Naive thymus-derived CD4-positive, alpha-beta T cell (primary cell): Measurements from ENCODE around the gene TCF7L1. TPM values are rescaled to one million over a fixed set of nuclear protein-coding genes. Genes with fewer than 3 reads are reported as not detected.
"Not testable (repeated sequence)": the region's sequence is repeated elsewhere in the genome, so short reads cannot be mapped to it uniquely, and the experiment has no call there.

Source experiments
- ATAC-seq: fragments of 150-1000 bp; cut with Tn5 transposase; 2 replicates; pipeline ENCODE4 v1.10.0; 2021; ENCODE audit warnings: mild to moderate bottlenecking, moderate library complexity
- CTCF ChIA-PET: fragments of 350-600 bp; sonication (Branson Sonifier 250); formaldehyde crosslinking; loops from one replicate; lab custom pipeline; 2021; ENCODE audit warnings: antibody characterized with exemption; lab: Charles Lee
- POLR2A ChIA-PET: fragments of 350-600 bp; sonication (Branson Sonifier 250); formaldehyde crosslinking; loops from one replicate; lab custom pipeline; 2021; ENCODE audit warnings: antibody characterized with exemption, inconsistent platforms; lab: Charles Lee
- DNase-seq, 9 donors: peaks; one replicate each; pipeline versions ENCODE4 v3.0.0 to v3.0.0-alpha.2; 2020 to 2022; ENCODE audit warnings: mixed read lengths in 1 of 9
- H3K27ac ChIP-seq: one replicate; pipeline ENCODE4 v1.7.0; 2013; ENCODE audit warnings: mild to moderate bottlenecking, low read depth, low read length, moderate library complexity
- H3K27me3 ChIP-seq, 2 donors: one replicate each; pipeline ENCODE4 v1.7.0; 2013; ENCODE audit warnings: low read length in 2 of 2, mild to moderate bottlenecking in 2 of 2, moderate library complexity in 2 of 2; ENCODE audit not compliant: control insufficient read depth in 2 of 2, insufficient read depth in 2 of 2
- H3K36me3 ChIP-seq, 3 experiments: 1 replicate in 2 of 3; 2 replicates in 1 of 3; pipeline ENCODE4 v1.7.0; 2013; ENCODE audit warnings: low read length in 3 of 3, mild to moderate bottlenecking in 3 of 3, moderate library complexity in 1 of 3; ENCODE audit not compliant: insufficient read depth in 3 of 3, control insufficient read depth in 2 of 3
- H3K4me1 ChIP-seq, 2 donors: one replicate each; pipeline ENCODE4 v1.7.0; 2013; ENCODE audit warnings: low read length in 2 of 2, mild to moderate bottlenecking in 2 of 2, moderate library complexity in 1 of 2; ENCODE audit not compliant: control insufficient read depth in 2 of 2, insufficient read depth in 2 of 2
- H3K4me3 ChIP-seq: 2 replicates; pipeline ENCODE4 v1.7.0; 2013; ENCODE audit warnings: mild to moderate bottlenecking, low read length
- H3K9me3 ChIP-seq, 3 experiments: 1 replicate in 2 of 3; 2 replicates in 1 of 3; pipeline ENCODE4 v1.7.0; 2013; ENCODE audit warnings: low read length in 3 of 3; ENCODE audit not compliant: control insufficient read depth in 2 of 3
- H3K27ac Mint-ChIP-seq, 9 donors: one replicate each; pipeline ENCODE4 v1.8.0; 2020 to 2022; ENCODE audit warnings: mixed read lengths in 9 of 9, mild to moderate bottlenecking in 8 of 9, moderate library complexity in 5 of 9, inconsistent platforms in 2 of 9
- H3K27me3 Mint-ChIP-seq, 5 donors: one replicate each; pipeline ENCODE4 v1.8.0; 2021 to 2022; ENCODE audit warnings: mixed read lengths in 5 of 5, mild to moderate bottlenecking in 1 of 5
- H3K36me3 Mint-ChIP-seq, 5 donors: one replicate each; pipeline ENCODE4 v1.8.0; 2020 to 2022; ENCODE audit warnings: mixed read lengths in 5 of 5, mild to moderate bottlenecking in 3 of 5, inconsistent platforms in 1 of 5
- H3K4me1 Mint-ChIP-seq, 7 donors: one replicate each; pipeline ENCODE4 v1.8.0; 2020 to 2022; ENCODE audit warnings: mixed read lengths in 7 of 7, mild to moderate bottlenecking in 3 of 7, inconsistent platforms in 1 of 7
- H3K4me3 Mint-ChIP-seq, 10 donors: one replicate each; pipeline ENCODE4 v1.8.0; 2020 to 2022; ENCODE audit warnings: mild to moderate bottlenecking in 10 of 10, mixed read lengths in 10 of 10, moderate library complexity in 6 of 10, inconsistent platforms in 2 of 10
- H3K9me3 Mint-ChIP-seq, 11 donors: one replicate each; pipeline ENCODE4 v1.8.0; 2020 to 2022; ENCODE audit warnings: mixed read lengths in 11 of 11, mild to moderate bottlenecking in 4 of 11, inconsistent platforms in 1 of 11, moderate library complexity in 1 of 11
- intact Hi-C, 2 donors: fragments of 100-400 bp; cut with micrococcal nuclease; formaldehyde crosslinking; loops; one replicate each; pipeline ENCODE4 v1.15.1; 2023
- polyA plus RNA-seq, 2 donors: library from polyadenylated mRNA; unstranded; fragments of 300-500 nt; fragmentation: Illumina TruSeq; gene quantifications; one replicate each; pipeline ENCODE4 v1.2.3, GENCODE V29; 2021
- total RNA-seq, 6 experiments: library from RNA in 5 of 6; stranded (reverse) in 5 of 6; gene quantifications; 1 replicate in 5 of 6; 2 replicates in 1 of 6; pipeline ENCODE4 v1.2.3 and lab custom pipeline; 2021 to 2026

The TCF7L1 gene
- total and polyA plus RNA-seq, 7 experiments from 2014 or later = 0.08 to 0.16 TPM; not detected in 5

DNA sequence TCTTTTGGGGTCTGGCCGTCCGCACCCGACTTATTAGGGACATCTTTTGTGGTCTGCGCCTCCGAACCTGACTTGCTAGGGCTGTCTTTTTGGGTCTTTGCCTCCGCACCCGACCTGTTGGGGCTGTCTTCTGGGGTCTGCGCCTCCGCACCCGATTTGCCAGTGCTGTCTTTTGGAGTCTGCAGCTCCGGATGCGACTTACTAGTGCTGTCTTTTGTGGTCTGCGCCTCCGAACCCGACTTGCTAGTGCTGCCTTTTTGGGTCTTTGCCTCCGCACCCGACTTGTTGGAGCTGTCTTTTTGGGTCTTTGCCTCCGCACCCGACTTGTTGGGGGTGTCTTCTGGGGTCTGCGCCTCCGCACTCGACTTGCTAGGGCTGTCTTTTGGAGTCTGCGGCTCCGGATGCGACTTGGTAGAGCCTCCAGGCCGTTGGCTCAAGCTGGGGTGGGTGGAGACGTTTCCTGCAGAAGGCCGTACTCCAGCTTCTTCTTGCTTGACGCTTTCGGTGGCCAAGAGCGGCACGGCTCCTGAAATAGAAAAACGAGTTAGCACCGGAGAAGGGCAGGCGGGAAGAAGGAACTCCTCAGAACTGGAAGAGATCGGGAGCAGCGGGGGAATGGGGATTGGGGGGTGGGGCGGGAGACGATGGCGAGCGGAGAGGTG is 194.1 kb downstream of the TCF7L1 start:
- DNase-seq = peak; percentile 35 to 77 (median 70)
- peak overlapping the region; percentile 97 to 100 (median 99) for H3K4me3 Mint-ChIP-seq
- Histone ChIP-seq H3K27me3 (no peaks in the 10 kb centered on the region), H3K27ac (peak overlapping the region; percentile 92), H3K4me1 (peaks cover 31 to 38% of the 10 kb centered on the region in 2 donors), H3K9me3 (no peaks in the 10 kb centered on the region), H3K4me3 (peak overlapping the region; percentile 84), H3K36me3 (peaks cover 14 to 41% (median 30%) of the 10 kb centered on the region in 3 experiments)
- intact Hi-C loops = loop anchor here (1.0 to 10.0 kb wide), 11 partner anchors 17 to 1115 kb away; partner anchors contain the start of genes IMMT (in 1 of the 2), KCMF1 (in 1 of the 2), KDM3A (in 1 of the 2) and MAT2A (in 1 of the 2)
- ChIA-PET CTCF (interaction anchor here (0.5 to 1.6 kb wide), 7 partner anchors 18 to 225 kb away, joined by 3 to 6 read pairs (median 4); partner anchors contain the start of genes ELMOD3 and RETSAT), POLR2A (interaction anchor here (0.6 to 12.6 kb wide), 38 partner anchors 9 to 1114 kb away, joined by 3 to 220 read pairs (median 6); partner anchors contain the start of genes C2orf68, ELMOD3, GGCX and KDM3A)
- ATAC-seq = peak; percentile 25
- no peaks in the 10 kb centered on the region for H3K27me3 Mint-ChIP-seq
- H3K4me1 Mint-ChIP-seq = peaks cover 38 to 58% (median 53%) of the 10 kb centered on the region in 7 donors
- H3K27ac Mint-ChIP-seq = peak overlapping the region; percentile 97 to 100 (median 99)
- H3K9me3 Mint-ChIP-seq = peaks cover 0 to 3% (median 0%) of the 10 kb centered on the region in 11 donors
- peaks cover 5 to 50% (median 43%) of the 10 kb centered on the region in 5 donors for H3K36me3 Mint-ChIP-seq

DNA sequence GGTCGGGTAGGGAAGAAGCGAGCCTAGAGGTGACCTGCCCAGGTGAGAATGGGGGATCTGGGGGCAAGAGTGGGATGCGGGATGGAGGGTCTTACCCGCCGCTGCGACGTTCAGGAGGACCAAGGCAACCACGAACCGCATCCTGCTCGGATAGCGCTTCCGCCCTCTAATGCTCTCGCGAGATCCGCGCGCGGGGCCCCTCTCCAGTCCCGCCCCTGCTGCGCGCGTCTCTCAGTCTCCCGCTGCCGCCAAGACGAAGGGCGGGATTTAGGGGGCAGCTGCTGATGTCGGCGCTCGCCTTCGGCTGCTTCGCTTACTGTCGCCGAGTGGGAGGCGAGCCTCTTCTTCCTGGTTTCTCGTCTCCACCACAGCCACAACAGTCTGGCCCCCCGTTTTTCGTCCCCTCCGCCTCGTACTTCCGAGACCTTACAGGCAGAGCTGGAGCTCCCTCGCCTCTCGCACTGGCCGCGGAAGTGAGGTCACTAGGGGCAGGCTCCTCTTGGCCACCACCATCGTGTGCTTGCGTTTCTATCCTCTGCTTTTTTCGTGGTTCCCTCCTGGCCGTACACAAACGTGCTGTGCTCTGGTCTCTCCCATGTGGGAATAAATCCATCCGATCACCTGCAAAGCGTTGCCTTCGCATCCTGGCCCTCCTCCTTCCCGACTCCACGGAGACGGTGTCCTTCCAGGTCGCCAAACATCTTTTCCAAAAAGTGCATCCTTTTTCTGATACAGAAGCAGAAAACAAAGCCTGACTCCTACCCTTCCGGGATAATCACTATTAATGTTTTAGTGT is 194.8 kb downstream of the TCF7L1 start, which contains the start of gene TGOLN2:
TSS of gene TGOLN2 (minus strand) at position 168 of the 796 bp plus-strand sequence. CDS start at position 141, 27 bp downstream.
- peak within 1 kb of the TSS; percentile 84 for H3K4me3 ChIP-seq
- ATAC-seq = peak; percentile 94
- Mint-ChIP-seq H3K4me1 (peaks cover 31 to 51% (median 46%) of the 10 kb centered on the region in 7 donors), H3K36me3 (peaks cover 5 to 43% (median 36%) of the 10 kb centered on the region in 5 donors), H3K27ac (peak within 1 kb of the TSS; percentile 97 to 100 (median 99)), H3K27me3 (no peaks in the 10 kb centered on the region), H3K9me3 (peaks cover 0 to 3% (median 0%) of the 10 kb centered on the region in 11 donors), H3K4me3 (peak within 1 kb of the TSS; percentile 97 to 100 (median 99))
- intact Hi-C loops = loop anchor here (1.0 to 10.0 kb wide), 14 partner anchors 18 to 1114 kb away; partner anchors contain the start of genes ELMOD3 (in 2 of the 2), RETSAT (in 2 of the 2), SH2D6 (in 2 of the 2) and IMMT (in 1 of the 2)
- H3K27me3 ChIP-seq = no peaks in the 10 kb centered on the region
- ChIA-PET CTCF (interaction anchor here (1.5 to 1.6 kb wide), 2 partner anchors 27 to 28 kb away, joined by 4 to 6 read pairs; partner anchors contain the start of genes ELMOD3 and RETSAT), POLR2A (interaction anchor here (0.6 to 12.6 kb wide), 30 partner anchors 9 to 1114 kb away, joined by 3 to 220 read pairs (median 7); partner anchors contain the start of genes C2orf68, ELMOD3, GGCX and KDM3A)
- peak within 1 kb of the TSS; percentile 92 for H3K27ac ChIP-seq
- H3K4me1 ChIP-seq = peaks cover 24 to 31% of the 10 kb centered on the region in 2 donors
- no peaks in the 10 kb centered on the region for H3K9me3 ChIP-seq
- DNase-seq = peak; percentile 91 to 96 (median 95)
- peaks cover 14 to 34% (median 23%) of the 10 kb centered on the region in 3 experiments for H3K36me3 ChIP-seq

DNA sequence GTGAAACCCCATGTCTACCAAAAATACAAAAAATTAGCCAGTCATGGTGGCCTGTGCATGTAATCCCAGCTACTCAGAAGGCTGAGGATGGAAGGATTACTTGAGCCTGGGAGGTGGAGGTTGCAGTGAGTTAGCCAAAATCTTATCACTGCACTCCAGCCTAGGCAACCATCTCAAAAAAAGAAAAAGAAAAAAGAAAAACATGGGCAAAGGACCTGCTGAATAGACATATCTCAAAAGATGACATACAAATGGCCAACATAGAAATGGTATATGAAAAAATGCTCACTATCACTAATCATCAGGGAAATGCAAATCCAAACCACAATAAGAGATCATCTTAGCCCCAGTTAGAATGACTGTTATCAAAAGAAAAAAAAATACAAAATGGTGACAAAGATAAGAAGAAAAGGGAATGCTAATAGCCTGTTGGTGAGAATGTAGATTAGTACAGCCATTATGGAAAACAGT is 196.0 kb downstream of the TCF7L1 start:
- POLR2A ChIA-PET = interaction anchor here (3.9 to 11.4 kb wide), 2 partner anchors 21 to 210 kb away, joined by 52 to 211 read pairs; partner anchors contain the start of genes ELMOD3, MAT2A and RETSAT
- intact Hi-C loops = loop anchor here in 1 of 2 donors (5.0 to 10.0 kb wide), 2 partner anchors 706 to 1113 kb away; partner anchors contain the start of gene KDM3A

DNA sequence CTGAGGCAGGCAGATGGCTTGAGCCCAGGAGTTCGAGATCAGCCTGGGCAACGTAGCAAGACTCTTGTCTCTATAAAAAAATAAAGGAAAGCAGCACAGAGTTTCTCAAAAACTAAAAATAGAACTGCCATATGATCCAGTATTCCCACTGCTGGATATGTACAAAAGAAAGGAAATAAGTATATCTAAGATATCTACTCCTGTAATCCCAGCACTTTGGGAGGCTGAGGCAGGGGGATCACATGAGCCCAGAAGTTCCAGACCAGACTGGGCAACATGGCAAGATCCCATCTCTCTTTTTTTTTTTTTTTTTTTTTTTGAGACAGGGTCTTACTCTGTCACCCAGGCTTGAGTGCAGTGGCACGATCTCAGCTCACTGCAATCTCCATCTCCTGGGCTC is 196.5 kb downstream of the TCF7L1 start:
- not testable (repeated sequence) for H3K9me3 Mint-ChIP-seq, H3K27ac ChIP-seq, H3K4me3 ChIP-seq, H3K27me3 Mint-ChIP-seq, H3K27me3 ChIP-seq, ATAC-seq, DNase-seq, H3K9me3 ChIP-seq
- ChIA-PET CTCF (interaction anchor here (0.7 kb wide), 1 partner anchor 21 kb away, joined by 4 read pairs; no protein-coding TSS in a partner anchor), POLR2A (interaction anchor here (11.4 kb wide), 1 partner anchor 21 kb away, joined by 211 read pairs; the partner anchor contains the start of genes ELMOD3 and RETSAT)
- Mint-ChIP-seq H3K27ac (peak overlapping the region in 3 of 9 donors; percentile 10 to 99 (median 72)), H3K36me3 (peaks cover 5 to 33% (median 24%) of the 10 kb centered on the region in 5 donors), H3K4me3 (peak overlapping the region in 8 of 10 donors; percentile 1 to 67 (median 24)), H3K4me1 (peaks cover 19 to 39% (median 29%) of the 10 kb centered on the region in 7 donors)
- Histone ChIP-seq H3K4me1 (peaks cover 7 to 14% of the 10 kb centered on the region in 2 donors), H3K36me3 (peaks cover 2 to 17% (median 10%) of the 10 kb centered on the region in 3 experiments)
- intact Hi-C loops = loop anchor here in 1 of 2 donors (5.0 to 10.0 kb wide), 2 partner anchors 705 to 1113 kb away; partner anchors contain the start of gene KDM3A

More for the DNA sequence above, 196.0 kb downstream of the TCF7L1 start:
- H3K27ac Mint-ChIP-seq = peak overlapping the region in 5 of 9 donors; percentile 10 to 100 (median 72)
- DNase-seq (no peak), ATAC-seq (no peak)
- peaks cover 0 to 3% (median 0%) of the 10 kb centered on the region in 11 donors for H3K9me3 Mint-ChIP-seq
- peaks cover 23 to 43% (median 34%) of the 10 kb centered on the region in 7 donors for H3K4me1 Mint-ChIP-seq
- Histone ChIP-seq H3K27ac (no peak overlapping the region), H3K4me3 (no peak overlapping the region), H3K27me3 (no peaks in the 10 kb centered on the region), H3K36me3 (peaks cover 7 to 22% (median 15%) of the 10 kb centered on the region in 3 experiments), H3K9me3 (no peaks in the 10 kb centered on the region), H3K4me1 (peaks cover 12 to 19% of the 10 kb centered on the region in 2 donors)
- H3K36me3 Mint-ChIP-seq = peaks cover 5 to 36% (median 29%) of the 10 kb centered on the region in 5 donors
- CTCF ChIA-PET = no interaction called here
- H3K4me3 Mint-ChIP-seq = peak overlapping the region; percentile 1 to 100 (median 46)
- no peaks in the 10 kb centered on the region for H3K27me3 Mint-ChIP-seq

DNA sequence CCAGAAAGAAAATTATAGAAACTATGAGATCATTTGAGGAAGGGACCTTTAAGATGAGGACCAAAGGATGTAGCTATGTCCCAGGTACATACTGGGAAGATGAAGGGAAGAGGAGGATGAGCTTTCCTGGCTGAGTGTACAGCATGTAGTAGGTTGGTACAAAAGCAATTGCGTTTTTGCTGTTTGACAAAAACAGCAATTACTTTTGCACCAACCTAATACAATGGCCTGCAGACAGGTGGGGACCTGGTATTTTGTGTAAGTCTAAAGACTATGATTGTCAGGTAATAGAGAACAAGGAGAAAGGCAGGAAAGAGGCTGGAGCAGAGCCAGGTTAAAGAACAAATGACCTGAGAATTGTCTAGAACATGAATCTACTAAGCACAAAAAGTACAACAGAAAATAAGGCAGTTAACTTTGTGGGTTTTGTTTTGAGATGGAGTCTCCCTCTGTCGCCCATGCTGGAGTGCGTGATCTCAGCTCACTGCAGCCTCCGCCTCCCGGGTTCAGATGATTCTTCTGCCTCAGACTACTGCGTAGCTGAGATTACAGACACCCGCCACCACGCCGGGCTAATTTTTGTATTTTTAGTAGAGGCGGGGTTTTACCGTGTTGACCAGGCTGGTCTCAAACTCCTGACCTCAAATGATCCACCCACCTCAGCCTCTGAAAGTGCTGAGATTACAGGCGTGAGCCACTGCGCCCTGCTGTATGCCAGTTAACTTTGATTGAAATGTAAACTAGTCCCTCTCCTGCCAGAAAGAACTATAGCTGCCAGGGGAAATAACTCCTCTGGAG is 197.8 kb downstream of the TCF7L1 start:
- Histone ChIP-seq H3K27me3 (no peaks in the 10 kb centered on the region), H3K27ac (no peak overlapping the region), H3K36me3 (peaks cover 0 to 10% (median 4%) of the 10 kb centered on the region in 3 experiments), H3K9me3 (no peaks in the 10 kb centered on the region), H3K4me1 (peaks cover 0 to 1% of the 10 kb centered on the region in 2 donors), H3K4me3 (no peak overlapping the region)
- no peaks in the 10 kb centered on the region for H3K27me3 Mint-ChIP-seq
- intact Hi-C loops = no loop called here
- peaks cover 5 to 21% (median 14%) of the 10 kb centered on the region in 5 donors for H3K36me3 Mint-ChIP-seq
- H3K27ac Mint-ChIP-seq = no peak overlapping the region
- peaks cover 0 to 3% (median 0%) of the 10 kb centered on the region in 11 donors for H3K9me3 Mint-ChIP-seq
- H3K4me3 Mint-ChIP-seq = no peak overlapping the region
- CTCF ChIA-PET = no interaction called here
- peaks cover 9 to 26% (median 16%) of the 10 kb centered on the region in 7 donors for H3K4me1 Mint-ChIP-seq
- DNase-seq = no peak
- POLR2A ChIA-PET = interaction anchor here (11.4 kb wide), 1 partner anchor 20 kb away, joined by 211 read pairs; the partner anchor contains the start of genes ELMOD3 and RETSAT
- ATAC-seq = no peak
